GM10266 (cell line): ENCODE results near the gene HPD.
"Not testable (repeated sequence)": the region's sequence is repeated elsewhere in the genome, so short reads cannot be mapped to it uniquely, and the experiment has no call there.

Experiments
- DNase-seq: peaks from one replicate; pipeline ENCODE4 v3.0.0; 2012; ENCODE audit errors: extremely low spot score
- TF ChIP-seq, protein P1 (sequence below): IDR thresholded peaks from 2 replicates; pipeline ENCODE4 v1.5.1; 2012; ENCODE audit warnings: mild to moderate bottlenecking, low read depth; ENCODE audit not compliant: control insufficient read depth, insufficient read depth; ENCODE audit errors: missing control alignments

The HPD gene

DNA sequence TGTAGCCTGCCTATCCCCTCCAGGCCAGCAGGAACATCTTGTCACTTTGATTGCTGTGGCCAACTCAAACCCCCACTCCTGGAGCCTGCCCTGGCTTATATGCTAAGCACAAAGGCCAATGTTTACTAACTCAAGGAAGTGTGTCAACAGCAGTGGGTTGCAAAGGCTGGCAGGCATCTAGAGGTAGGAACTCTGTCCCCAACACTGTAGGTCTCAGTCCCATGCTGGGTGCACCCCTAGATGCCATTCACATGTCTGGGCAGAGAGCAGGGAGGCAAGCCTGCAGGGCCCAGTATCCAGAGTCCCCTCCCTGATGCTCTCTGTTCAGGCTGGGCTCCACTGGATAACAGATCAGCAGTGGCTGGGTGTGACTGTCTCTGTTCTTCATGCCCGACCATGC lies 1.6 kb upstream of the HPD start:
- DNase-seq: no peak
- TF ChIP-seq, protein P1, sequence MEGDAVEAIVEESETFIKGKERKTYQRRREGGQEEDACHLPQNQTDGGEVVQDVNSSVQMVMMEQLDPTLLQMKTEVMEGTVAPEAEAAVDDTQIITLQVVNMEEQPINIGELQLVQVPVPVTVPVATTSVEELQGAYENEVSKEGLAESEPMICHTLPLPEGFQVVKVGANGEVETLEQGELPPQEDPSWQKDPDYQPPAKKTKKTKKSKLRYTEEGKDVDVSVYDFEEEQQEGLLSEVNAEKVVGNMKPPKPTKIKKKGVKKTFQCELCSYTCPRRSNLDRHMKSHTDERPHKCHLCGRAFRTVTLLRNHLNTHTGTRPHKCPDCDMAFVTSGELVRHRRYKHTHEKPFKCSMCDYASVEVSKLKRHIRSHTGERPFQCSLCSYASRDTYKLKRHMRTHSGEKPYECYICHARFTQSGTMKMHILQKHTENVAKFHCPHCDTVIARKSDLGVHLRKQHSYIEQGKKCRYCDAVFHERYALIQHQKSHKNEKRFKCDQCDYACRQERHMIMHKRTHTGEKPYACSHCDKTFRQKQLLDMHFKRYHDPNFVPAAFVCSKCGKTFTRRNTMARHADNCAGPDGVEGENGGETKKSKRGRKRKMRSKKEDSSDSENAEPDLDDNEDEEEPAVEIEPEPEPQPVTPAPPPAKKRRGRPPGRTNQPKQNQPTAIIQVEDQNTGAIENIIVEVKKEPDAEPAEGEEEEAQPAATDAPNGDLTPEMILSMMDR: no peak

DNA sequence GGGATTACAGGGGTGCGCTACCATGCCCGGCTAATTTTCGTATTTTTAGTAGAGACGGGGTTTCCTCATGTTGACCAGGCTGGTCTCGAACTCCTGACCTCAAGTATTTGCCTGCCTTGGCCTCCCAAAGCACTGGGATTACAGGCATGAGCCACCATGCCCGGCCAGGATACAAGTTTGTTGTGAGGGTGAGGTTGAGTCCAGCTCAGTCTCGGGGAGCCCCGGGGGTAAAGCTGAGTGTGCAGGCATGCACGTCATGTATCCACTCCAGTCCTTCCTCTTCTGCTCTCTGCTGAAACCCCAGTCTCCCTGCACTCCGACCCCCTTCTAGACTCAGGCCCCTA lies 369 bp downstream of the HPD start:
- TF ChIP-seq, protein P1: no peak
- DNase-seq: no peak

GRCh38 chr12:121857322-121858246 lies 1.1 kb downstream of the HPD start:
- TF ChIP-seq, protein P1: no peak
- DNase-seq: no peak

DNA sequence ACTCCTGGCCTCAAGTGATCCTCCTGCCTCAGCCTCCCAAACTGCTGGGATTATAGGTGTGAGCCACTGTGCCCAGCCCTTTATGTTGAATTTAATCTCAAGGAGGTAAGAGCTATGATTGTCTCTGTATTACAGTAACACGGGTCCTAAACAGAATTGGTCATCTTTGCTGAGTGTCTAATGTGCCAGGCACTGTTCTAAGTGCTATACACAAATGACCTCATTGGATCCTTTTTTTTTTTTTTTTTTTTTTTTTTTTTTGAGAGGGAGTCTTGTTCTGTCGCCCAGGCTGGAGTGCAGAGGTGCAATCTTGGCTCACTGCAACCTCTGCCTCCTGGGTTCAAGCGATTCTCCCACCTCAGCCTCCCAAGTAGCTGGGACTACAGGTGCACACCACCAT lies 6.3 kb downstream of the HPD start:
- not testable (repeated sequence) for DNase-seq

DNA sequence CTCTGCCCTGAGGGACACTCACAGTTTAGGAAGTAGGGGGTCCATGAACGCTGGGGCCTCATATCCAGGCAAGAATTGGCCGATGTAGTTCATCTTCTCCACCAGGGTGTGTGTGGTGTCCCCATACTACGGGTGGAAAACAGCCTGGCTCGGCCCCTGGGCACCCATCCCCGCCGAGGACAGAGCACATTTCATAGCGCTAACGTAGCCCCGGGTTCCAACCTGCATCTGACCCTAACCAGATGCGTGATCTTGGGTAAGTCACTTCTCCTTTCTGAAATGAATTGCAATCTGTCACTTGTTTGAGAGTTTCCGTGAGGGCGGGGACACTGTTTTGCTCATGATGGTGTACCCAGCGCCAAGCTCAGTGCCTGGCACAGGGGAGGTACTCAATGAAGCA lies 9.0 kb downstream of the HPD start:
- TF ChIP-seq, protein P1: no peak

GRCh38 chr12:121849211-121849610 lies 9.4 kb downstream of the HPD start:
- TF ChIP-seq, protein P1: no peak
- DNase-seq: no peak

More for the DNA sequence above, 9.0 kb downstream of the HPD start:
- no peak for DNase-seq

GRCh38 chr12:121845701-121846100 lies 13.0 kb downstream of the HPD start:
- TF ChIP-seq, protein P1: no peak
- DNase-seq: no peak

DNA sequence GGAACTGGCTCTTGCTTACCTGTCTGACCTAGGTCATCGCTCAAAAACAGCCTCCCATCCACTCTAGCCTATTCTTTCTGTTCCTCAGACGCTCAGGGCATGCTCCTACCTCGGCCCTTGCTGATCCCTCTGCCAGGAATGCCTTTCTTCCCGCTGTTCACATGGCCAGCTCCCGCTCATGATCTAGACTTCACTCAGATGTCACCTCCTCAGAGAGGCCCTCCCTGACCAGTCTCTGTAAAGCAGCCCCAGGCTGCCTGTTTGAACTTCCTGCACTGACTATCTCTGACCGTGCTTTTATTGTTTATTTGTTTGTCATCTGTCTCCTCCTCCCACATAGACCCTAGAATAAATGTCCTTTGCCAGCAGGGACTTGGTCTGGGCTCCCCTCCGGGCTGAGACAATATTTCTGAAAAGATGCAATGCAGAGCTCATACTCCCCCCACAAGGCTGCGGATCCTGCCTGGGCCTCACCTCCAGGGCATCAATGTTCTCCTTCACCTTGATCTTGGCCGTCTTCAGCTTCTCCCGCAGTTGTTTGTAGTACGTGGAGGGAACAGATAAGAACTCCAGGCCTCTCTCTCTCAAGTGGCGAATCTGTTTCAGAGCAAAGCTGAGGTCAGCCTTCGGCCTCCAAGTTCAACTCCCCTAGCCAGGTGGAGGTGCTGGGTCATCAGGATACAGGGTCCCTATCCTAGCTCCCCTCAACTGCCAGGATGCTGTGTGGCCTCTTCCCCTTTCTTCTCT lies 15.2 kb downstream of the HPD start:
- no peak for DNase-seq
- TF ChIP-seq, protein P1: no peak
